HT1080 (cell line): Measurements from ENCODE around the gene PRELID1. TPM values are rescaled to one million over a fixed set of nuclear protein-coding genes. Genes with fewer than 3 reads are reported as not detected.
"Not testable (repeated sequence)": the region's sequence is repeated elsewhere in the genome, so short reads cannot be mapped to it uniquely, and the experiment has no call there.

Source experiments
- DNase-seq: peaks from one replicate; pipeline ENCODE4 v3.0.0-alpha.2; 2015; ENCODE audit warnings: low read depth
- total RNA-seq: library from RNA; depleted of rRNA; stranded (reverse); fragments of >200 nt; shearing (Covaris generic); gene quantifications from 2 replicates; pipeline ENCODE4 v1.2.3, GENCODE V29; 2014

PRELID1 gene
- total RNA-seq, 1 experiment from 2014 or later = 633 TPM

- DNase-seq = no peak
Observed at GRCh38 chr5:177299697-177300096, 3.9 kb upstream of the PRELID1 start.

- peak; percentile 86 for DNase-seq
Observed at GRCh38 chr5:177300236-177300880, 3.2 kb upstream of the PRELID1 start.

GRCh38 chr5:177300951-177301350, 2.6 kb upstream of the PRELID1 start:
- DNase-seq = no peak

- DNase-seq = no peak
Observed at GRCh38 chr5:177301503-177302165, 2.0 kb upstream of the PRELID1 start.

- DNase-seq = no peak
Observed at GRCh38 chr5:177302354-177303110, 1.1 kb upstream of the PRELID1 start.

- no peak for DNase-seq
Observed at GRCh38 chr5:177303925-177304391, 359 bp downstream of the PRELID1 start.

DNA sequence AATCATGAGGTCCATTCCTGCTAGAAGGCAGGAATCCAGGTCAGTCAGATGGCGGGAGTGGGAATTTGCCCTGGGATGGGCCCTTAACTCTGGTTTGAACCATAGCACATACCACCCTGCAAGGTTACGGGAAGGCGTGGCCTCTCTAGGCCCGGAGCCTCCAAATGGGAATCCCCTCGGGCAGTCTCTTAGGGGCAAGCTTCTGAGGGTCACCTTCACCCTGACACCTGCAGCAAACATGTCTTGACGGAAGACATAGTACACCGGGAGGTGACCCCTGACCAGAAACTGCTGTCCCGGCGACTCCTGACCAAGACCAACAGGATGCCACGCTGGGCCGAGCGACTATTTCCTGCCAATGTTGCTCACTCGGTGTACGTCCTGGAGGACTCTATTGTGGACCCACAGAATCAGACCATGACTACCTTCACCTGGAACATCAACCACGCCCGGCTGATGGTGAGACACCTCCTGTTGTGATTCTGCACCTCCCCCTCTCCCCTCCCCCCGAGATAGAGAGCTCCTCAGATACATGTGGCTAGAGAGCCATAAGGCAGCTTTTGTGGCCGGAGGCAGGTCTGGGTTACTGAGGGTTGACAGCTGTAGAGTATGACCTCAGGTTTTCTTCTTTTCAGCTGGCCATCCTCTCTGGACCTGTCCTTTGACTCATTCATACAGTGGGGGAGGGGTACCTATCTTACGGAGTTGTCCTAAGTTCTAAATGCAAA, 957 bp downstream of the PRELID1 start:
- DNase-seq = peak; percentile 43

GRCh38 chr5:177306103-177306640, 2.6 kb downstream of the PRELID1 start:
- not testable (repeated sequence) for DNase-seq

- peak; percentile 29 for DNase-seq
Observed at GRCh38 chr5:177306674-177307543, 3.3 kb downstream of the PRELID1 start.

- no peak for DNase-seq
Observed at GRCh38 chr5:177307544-177308363, 4.2 kb downstream of the PRELID1 start.

GRCh38 chr5:177308740-177309139, 5.1 kb downstream of the PRELID1 start:
- DNase-seq = no peak

DNA sequence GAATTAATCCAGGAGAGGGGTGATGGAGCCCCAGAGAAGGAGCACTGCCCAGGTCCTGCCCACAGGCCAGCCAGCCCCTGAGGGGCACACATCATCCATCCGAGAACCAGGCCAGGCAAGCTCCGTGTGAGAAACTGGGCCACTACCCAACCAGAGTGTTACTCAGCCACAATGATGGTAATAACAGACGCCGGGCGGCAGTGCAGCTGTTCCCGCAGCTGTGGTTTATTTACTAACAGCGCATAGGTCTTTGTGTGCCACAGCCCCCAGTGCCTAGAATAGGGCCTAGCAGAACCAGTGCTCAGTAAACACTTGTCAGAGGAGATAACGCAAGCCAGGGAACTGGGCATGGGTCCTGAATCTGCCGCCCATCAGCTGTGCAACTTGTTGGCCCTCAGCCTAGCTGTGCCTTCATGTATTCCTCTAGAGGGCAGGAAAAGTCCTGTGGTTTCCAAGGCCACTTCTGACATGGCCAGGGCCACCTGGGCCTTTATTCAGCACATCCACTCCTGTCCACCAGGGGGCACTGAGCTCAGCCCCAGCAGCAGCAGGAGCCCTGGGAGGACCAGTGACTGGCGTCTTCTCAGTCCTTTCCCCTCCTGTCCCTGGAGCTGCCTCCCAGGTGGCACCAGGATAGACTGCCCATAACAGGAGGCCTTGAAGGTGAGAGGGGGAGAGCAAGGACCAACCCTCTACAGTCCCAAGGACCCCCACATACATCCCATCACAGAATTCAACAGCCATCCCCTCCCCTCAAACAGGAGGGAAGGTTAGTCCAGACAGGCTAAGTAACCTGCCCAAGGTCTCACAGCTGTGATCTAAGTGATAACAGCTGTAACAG, 6.0 kb downstream of the PRELID1 start:
- DNase-seq = peak; percentile 88

DNA sequence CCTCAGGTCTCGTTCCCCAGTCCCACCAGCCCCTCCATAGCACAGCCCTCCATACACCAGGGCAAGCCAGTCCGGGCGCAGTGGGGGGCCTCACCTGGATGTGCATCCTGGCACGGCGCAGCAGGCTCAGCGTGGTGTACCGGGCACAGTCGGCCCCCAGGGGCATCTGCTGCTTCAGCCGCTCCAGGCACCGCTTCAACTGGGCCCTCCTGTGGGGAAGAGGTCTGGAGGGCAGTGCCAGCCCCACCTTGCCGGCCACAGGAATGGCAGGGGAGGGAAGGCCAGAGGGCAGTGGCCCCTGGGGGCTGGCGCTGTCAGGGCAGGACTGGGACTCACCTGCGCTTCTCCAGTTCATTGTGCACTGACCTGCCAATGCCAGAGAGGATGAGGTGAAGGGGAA, 6.7 kb downstream of the PRELID1 start:
- no peak for DNase-seq

GRCh38 chr5:177310757-177311391, 7.3 kb downstream of the PRELID1 start:
- peak; percentile 36 for DNase-seq

- DNase-seq = no peak
Observed at GRCh38 chr5:177311392-177311722, 7.8 kb downstream of the PRELID1 start.

DNA sequence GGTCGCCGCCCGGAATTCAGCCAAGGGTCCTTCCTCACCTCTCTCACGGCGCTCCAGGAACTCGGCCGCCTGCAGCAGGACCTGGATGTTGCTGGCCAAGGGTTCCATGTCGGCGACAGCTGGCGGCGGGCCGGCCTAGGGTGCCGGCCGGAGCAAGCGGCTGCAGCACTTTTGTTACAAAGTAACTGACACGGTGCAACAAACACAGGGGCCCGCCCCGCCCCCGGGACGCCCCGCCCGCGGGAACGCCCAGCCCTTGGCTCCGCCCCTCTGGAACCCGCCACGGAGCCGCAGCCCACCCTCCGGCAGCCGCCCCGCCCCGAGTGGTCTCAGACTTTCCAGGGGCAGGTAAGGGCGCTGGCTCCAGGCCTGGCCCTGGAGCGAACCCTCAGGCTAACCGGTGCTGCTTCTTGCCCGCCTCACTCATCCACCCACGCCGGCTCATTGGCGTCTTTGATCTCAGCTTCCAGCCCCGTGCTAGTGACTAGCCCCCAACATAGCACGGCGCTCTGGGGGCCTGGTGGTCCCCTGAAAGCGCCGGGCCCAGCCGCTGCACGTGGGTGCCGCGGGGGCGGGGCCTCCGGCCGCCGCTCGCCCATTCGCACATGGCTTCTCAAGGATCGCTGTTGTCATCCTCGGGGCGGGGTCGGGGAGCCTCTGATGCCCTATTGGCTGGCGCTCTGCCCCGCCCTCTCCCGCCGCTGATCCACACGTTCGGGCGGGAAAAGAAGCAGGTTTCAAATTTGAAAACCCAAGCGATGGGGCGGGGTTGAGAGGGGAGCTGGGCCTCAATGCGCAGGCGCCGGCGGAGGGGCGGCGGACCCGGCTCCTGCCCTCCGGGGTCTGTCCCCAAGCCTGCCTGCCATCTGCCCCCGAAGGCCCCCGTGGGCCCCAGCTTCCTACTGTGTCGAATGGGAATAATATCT, 8.4 kb downstream of the PRELID1 start, which contains the start of gene MXD3:
Gene MXD3, minus strand, starts transcription at position 176 of the 926 bp plus-strand sequence. Its CDS starts 68 bp downstream, at position 108.
- peak; percentile 97 for DNase-seq

GRCh38 chr5:177312649-177313181, 9.1 kb downstream of the PRELID1 start:
- DNase-seq = peak; percentile 62
